ENCODE results near the gene ATG16L2.
"Not testable (repeated sequence)": the region's sequence is repeated elsewhere in the genome, so short reads cannot be mapped to it uniquely, and the experiment has no call there.

Gene ATG16L2

GRCh38 chr11:72850832-72851231 is 36.6 kb downstream of the ATG16L2 start:
- DNase-seq: no peak

- no peak for DNase-seq
These were observed 37.5 kb downstream of the ATG16L2 start for GRCh38 chr11:72851726-72852125.

DNA sequence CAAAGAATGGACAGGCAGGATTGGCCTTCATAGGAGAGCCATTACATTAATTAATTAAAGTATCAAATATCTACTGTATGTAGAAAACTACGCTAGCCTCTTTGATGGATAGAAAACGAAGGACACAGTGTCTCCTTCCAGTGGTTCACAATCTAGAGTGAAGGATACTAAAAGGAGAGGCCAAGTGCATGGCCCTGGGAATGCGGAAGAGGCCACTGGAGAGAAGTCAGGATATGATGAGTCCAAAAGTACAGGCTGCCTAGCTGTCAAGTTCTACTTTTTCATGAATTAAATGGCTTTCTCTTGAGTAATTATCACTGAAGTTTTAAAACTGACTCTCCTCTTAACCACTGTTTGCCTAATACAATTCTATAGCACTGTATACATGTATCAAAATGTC is 41.9 kb downstream of the ATG16L2 start:
- no peak for DNase-seq

GRCh38 chr11:72856551-72857345 is 42.5 kb downstream of the ATG16L2 start:
- DNase-seq: no peak

- DNase-seq: not testable (repeated sequence)
These were observed 44.1 kb downstream of the ATG16L2 start for GRCh38 chr11:72858267-72858666.

- DNase-seq: no peak
These were observed 44.9 kb downstream of the ATG16L2 start for GRCh38 chr11:72859126-72859525.

- no peak for DNase-seq
These were observed 45.8 kb downstream of the ATG16L2 start for GRCh38 chr11:72860010-72860409.

DNA sequence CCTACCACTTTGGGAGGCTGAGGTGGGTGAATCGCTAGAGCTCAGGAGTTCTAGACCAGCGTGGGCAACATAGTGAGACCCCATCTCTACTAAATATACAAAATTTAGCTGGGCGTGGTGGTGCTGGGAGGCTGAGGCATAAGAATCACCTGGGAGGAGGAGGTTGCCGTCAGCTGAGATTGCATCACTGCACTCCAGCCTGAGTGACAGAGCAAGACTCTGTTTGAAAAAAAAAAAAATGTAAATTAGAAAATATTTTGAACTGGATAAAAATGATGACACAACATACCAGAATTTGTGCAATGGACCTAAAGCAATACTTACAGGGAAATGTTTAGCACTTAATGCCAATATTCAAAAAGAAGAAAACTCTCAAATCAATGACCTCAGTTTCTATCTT is 46.4 kb downstream of the ATG16L2 start:
- DNase-seq: no peak

GRCh38 chr11:72863091-72863490 is 48.9 kb downstream of the ATG16L2 start:
- no peak for DNase-seq

DNA sequence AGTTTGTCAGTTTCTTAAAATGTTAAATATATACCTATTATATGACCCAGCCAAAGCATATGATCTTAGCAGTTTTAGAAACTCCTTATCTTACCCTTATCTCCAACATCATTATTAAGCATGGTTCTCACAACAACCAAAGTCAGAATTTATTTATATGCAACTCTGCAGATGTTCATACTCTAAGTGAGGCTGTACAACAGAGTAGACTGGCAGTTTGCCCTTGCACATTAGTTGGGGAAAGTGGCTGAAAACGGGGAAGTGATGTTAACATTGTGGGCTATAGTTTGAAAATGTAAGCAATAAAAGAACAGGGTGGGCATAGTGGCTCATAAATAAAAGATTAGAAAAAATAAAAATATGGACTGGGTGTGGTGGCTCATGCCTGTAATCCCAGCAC is 49.7 kb downstream of the ATG16L2 start:
- no peak for DNase-seq

- no peak for DNase-seq
These were observed 50.8 kb downstream of the ATG16L2 start for GRCh38 chr11:72864702-72865655.

GRCh38 chr11:72867970-72868369 is 53.8 kb downstream of the ATG16L2 start:
- no peak for DNase-seq

- DNase-seq: no peak
These were observed 55.6 kb downstream of the ATG16L2 start for GRCh38 chr11:72869831-72870230.

GRCh38 chr11:72871119-72871518 is 56.9 kb downstream of the ATG16L2 start:
- DNase-seq: no peak

DNA sequence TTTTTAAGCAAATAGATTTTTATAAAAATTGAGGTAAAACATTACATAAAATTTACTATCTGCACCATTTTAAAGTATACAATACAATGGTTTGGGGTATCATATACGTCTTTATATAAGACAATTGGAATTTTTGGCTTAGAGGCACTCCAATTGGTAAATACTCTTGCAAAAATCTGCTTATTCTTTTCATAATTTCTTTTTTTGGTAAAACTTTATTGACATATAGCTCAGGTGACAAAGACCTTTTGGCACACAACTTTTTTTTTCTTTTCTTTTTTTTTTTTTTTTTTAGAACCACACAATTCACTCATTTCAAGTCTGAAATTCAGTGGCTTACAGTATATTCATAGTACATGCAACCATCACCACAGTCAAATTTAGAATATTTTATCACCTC is 57.8 kb downstream of the ATG16L2 start:
- DNase-seq: no peak

- no peak for DNase-seq
These were observed 61.5 kb downstream of the ATG16L2 start for GRCh38 chr11:72875736-72876135.

- no peak for DNase-seq
These were observed 61.9 kb downstream of the ATG16L2 start for GRCh38 chr11:72876147-72876546.
